Liver (tissue), 9 donors: ENCODE measurements around the gene JMY. TPM values are rescaled to one million over a fixed set of nuclear protein-coding genes. Genes with fewer than 3 reads are reported as not detected.
"Not testable (repeated sequence)": the region's sequence is repeated elsewhere in the genome, so short reads cannot be mapped to it uniquely, and the experiment has no call there.

Experiments
- DNase-seq: peaks from one replicate; pipeline ENCODE4 v3.0.0-alpha.2; 2017; ENCODE audit warnings: low spot score
- H3K27ac ChIP-seq, 2 donors: one replicate each; pipeline ENCODE4 v1.7.0; 2013; ENCODE audit warnings: inconsistent platforms in 2 of 2, low read length in 2 of 2, control low read depth in 1 of 2, low read depth in 1 of 2, mild to moderate bottlenecking in 1 of 2
- H3K27me3 ChIP-seq, 4 donors: one replicate each; pipeline versions ENCODE4 v1.6.1 to v1.7.0; 2013; ENCODE audit warnings: low read length in 3 of 4, inconsistent platforms in 1 of 4, mild to moderate bottlenecking in 1 of 4, moderate library complexity in 1 of 4; ENCODE audit not compliant: control insufficient read depth in 4 of 4, insufficient read depth in 4 of 4
- H3K36me3 ChIP-seq, 4 donors: one replicate each; pipeline versions ENCODE4 v1.6.1 to v1.7.0; 2013; ENCODE audit warnings: low read length in 3 of 4, mild to moderate bottlenecking in 3 of 4, low read depth in 1 of 4, moderate library complexity in 1 of 4; ENCODE audit not compliant: control insufficient read depth in 4 of 4, insufficient read depth in 3 of 4
- H3K4me1 ChIP-seq, 4 donors: one replicate each; pipeline versions ENCODE4 v1.6.1 to v1.7.0; 2013; ENCODE audit warnings: low read length in 3 of 4, mild to moderate bottlenecking in 3 of 4, moderate library complexity in 1 of 4; ENCODE audit not compliant: control insufficient read depth in 4 of 4, insufficient read depth in 4 of 4
- H3K4me3 ChIP-seq, 3 donors: one replicate each; pipeline versions ENCODE4 v1.6.1 to v1.7.0; 2013; ENCODE audit warnings: low read length in 3 of 3, control low read depth in 1 of 3, low read depth in 1 of 3, mild to moderate bottlenecking in 1 of 3
- H3K9ac ChIP-seq, 2 donors: one replicate each; pipeline ENCODE4 v1.7.0; 2013; ENCODE audit warnings: low read length in 2 of 2, mild to moderate bottlenecking in 2 of 2, moderate library complexity in 2 of 2, control low read depth in 1 of 2, low read depth in 1 of 2
- H3K9me3 ChIP-seq, 4 donors: one replicate each; pipeline versions ENCODE4 v1.6.1 to v1.7.0; 2013; ENCODE audit warnings: low read length in 3 of 4; ENCODE audit not compliant: control insufficient read depth in 4 of 4
- EGR1 ChIP-seq, 2 donors: IDR thresholded peaks; 2 replicates each; pipeline ENCODE4 v1.6.1; 2016 to 2018; ENCODE audit warnings: antibody characterized with exemption in 2 of 2, low read depth in 2 of 2
- HNF4A ChIP-seq, 2 donors: conservative IDR thresholded peaks; 2 replicates each; pipeline ENCODE4 v1.6.1; 2016; ENCODE audit warnings: antibody characterized with exemption in 2 of 2, mild to moderate bottlenecking in 2 of 2
- HNF4G ChIP-seq: IDR thresholded peaks from 2 replicates; pipeline ENCODE4 v1.6.1; 2016; ENCODE audit warnings: antibody characterized with exemption
- NR2F2 ChIP-seq: IDR thresholded peaks from 2 replicates; pipeline ENCODE4 v1.6.1; 2016; ENCODE audit warnings: antibody characterized with exemption
- RAD21 ChIP-seq, 2 donors: IDR thresholded peaks; 2 replicates each; pipeline ENCODE4 v1.6.1; 2016; ENCODE audit warnings: antibody characterized with exemption in 2 of 2, mild to moderate bottlenecking in 2 of 2
- RXRA ChIP-seq, 2 donors: IDR thresholded peaks; 2 replicates each; pipeline ENCODE4 v1.6.1; 2017 to 2018; ENCODE audit warnings: antibody characterized with exemption in 2 of 2, mild to moderate bottlenecking in 1 of 2
- WGBS: extraction: QIAGEN DNeasy Blood & Tissue Kit; methylation state at CpG from one replicate; pipeline ENCODE4 v1.1.7; 2013; 5-methylcytosine and 5-hydroxymethylcytosine counted together
- polyA plus RNA-seq, 2 donors: library from polyadenylated mRNA; stranded (reverse) in 1 of 2; unstranded in 1 of 2; fragments of 200-250 nt in 1 of 2; fragments of >200 nt in 1 of 2; fragmentation: Nextera tagmentation in 1 of 2; extraction: Ambion mirVana in 1 of 2; gene quantifications; one replicate each; pipeline versions ENCODE4 v1.2.1 to v1.2.3, GENCODE V29; 2013 to 2015
- total RNA-seq, 2 donors: library from RNA; depleted of rRNA; stranded (reverse); fragments of >200 nt; gene quantifications; one replicate each; pipeline ENCODE4 v1.2.3, GENCODE V29; 2014
- TF ChIP-seq, protein P1 (sequence below): IDR thresholded peaks from 2 replicates; pipeline ENCODE4 v1.6.1; 2016; ENCODE audit warnings: antibody characterized with exemption, mild to moderate bottlenecking
- TF ChIP-seq, protein P2 (sequence below): IDR thresholded peaks from 2 replicates; pipeline ENCODE4 v1.6.1; 2016; ENCODE audit warnings: antibody characterized with exemption
- TF ChIP-seq, protein P3 (sequence below): IDR thresholded peaks from 2 replicates; pipeline ENCODE4 v1.6.1; 2016; ENCODE audit warnings: antibody characterized with exemption
- TF ChIP-seq, protein P4 (sequence below): fragments of 150-350 bp; IDR thresholded peaks from 2 replicates; pipeline ENCODE4 v1.5.1; 2017; ENCODE audit warnings: improper control_type of control experiment, low read depth, low read length; ENCODE audit not compliant: missing input control
- TF ChIP-seq, protein P5 (sequence below): IDR thresholded peaks from 2 replicates; pipeline ENCODE4 v1.6.1; 2016; ENCODE audit warnings: antibody characterized with exemption
- donor health status: healthy.
- donor health status: healthy.
- donor health status: healthy.
- donor health status: healthy.
- donor health status: healthy.

JMY gene
- total and polyA plus RNA-seq, 4 donors = 2.4 to 9.7 (median 6.2) TPM

DNA sequence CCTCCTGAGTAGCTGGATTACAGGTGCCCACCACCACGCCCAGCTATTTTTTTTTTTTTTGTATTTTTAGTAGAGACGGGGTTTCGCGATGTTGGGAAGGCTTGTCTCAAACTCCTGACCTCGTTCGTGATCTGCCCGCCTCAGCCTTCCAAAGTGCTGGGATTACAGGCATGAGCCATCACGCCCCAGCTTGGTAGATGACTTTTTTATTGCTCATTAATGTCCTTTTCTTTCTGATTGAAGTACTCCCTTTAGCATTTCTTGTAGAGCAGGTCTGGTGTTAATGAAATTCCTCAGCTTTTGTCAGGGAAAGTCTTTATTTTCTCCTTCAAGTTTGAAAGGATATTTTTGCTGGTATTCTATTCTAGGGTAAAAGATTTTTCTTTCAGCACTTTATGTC lies 18.1 kb downstream of the JMY start:
- not testable (repeated sequence) for H3K27me3 ChIP-seq, H3K36me3 ChIP-seq, H3K4me1 ChIP-seq, H3K9me3 ChIP-seq, H3K27ac ChIP-seq, DNase-seq, H3K9ac ChIP-seq, H3K4me3 ChIP-seq
- 97% methylated on average over 8 of the region's 8 CpGs for WGBS

DNA sequence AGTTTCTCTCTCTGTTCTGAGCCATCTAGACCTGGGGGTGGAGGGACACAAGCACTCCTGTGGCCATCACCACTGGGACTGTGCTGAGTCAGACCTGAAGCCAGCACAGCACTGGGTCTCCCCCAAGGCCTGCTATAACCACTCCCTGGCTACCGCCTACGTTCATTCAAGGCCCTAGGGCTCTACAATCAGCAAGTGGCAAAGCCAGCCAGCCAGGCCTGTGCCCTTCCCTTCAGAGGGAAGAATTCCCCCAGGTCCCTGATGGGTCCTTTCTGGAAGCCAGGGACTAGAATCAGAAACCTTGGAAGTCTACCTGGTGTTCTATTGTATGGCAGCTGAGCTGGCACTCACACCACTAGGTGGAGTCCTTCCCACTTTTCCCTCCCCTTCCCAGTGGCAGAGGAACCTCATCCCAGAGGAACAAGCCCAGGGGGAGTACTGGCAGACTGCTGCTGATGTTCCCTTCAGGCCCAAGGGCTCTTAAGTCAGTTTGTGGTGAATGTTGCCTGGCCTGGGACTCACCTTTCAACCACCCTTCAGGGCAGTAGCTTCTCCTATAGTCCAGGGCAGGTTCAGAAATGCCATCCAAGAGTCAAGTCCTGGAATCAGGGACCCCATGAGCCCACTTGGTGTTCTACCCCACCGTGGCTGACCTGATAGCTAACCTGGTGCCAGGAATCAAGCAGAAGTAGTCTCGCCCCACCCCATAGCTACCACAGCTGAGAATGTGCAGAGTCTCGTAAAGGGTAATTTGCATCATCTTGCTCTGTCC lies 20.0 kb downstream of the JMY start:
- WGBS = 93% methylated on average over 5 of the region's 5 CpGs
- H3K9me3 ChIP-seq = no peaks in the 10 kb centered on the region
- H3K27me3 ChIP-seq = no peaks in the 10 kb centered on the region
- H3K4me1 ChIP-seq = peaks cover 0 to 2% (median 0%) of the 10 kb centered on the region in 4 donors
- DNase-seq = no peak
- no peak overlapping the region for H3K27ac ChIP-seq
- H3K36me3 ChIP-seq = no peaks in the 10 kb centered on the region
- H3K9ac ChIP-seq = no peak overlapping the region
- TF ChIP-seq NR2F2 (no peak), HNF4A (conservative IDR thresholded peaks at IDR 0.05) (no peak), EGR1 (IDR thresholded peaks at IDR 0.05; ENCODE audit: low read depth in 2 of 2) (no peak), HNF4G (no peak), RAD21 (IDR thresholded peaks at IDR 0.05) (peak in 1 of 2 donors; percentile 70), RXRA (IDR thresholded peaks at IDR 0.05) (no peak)
- TF ChIP-seq, protein P1, sequence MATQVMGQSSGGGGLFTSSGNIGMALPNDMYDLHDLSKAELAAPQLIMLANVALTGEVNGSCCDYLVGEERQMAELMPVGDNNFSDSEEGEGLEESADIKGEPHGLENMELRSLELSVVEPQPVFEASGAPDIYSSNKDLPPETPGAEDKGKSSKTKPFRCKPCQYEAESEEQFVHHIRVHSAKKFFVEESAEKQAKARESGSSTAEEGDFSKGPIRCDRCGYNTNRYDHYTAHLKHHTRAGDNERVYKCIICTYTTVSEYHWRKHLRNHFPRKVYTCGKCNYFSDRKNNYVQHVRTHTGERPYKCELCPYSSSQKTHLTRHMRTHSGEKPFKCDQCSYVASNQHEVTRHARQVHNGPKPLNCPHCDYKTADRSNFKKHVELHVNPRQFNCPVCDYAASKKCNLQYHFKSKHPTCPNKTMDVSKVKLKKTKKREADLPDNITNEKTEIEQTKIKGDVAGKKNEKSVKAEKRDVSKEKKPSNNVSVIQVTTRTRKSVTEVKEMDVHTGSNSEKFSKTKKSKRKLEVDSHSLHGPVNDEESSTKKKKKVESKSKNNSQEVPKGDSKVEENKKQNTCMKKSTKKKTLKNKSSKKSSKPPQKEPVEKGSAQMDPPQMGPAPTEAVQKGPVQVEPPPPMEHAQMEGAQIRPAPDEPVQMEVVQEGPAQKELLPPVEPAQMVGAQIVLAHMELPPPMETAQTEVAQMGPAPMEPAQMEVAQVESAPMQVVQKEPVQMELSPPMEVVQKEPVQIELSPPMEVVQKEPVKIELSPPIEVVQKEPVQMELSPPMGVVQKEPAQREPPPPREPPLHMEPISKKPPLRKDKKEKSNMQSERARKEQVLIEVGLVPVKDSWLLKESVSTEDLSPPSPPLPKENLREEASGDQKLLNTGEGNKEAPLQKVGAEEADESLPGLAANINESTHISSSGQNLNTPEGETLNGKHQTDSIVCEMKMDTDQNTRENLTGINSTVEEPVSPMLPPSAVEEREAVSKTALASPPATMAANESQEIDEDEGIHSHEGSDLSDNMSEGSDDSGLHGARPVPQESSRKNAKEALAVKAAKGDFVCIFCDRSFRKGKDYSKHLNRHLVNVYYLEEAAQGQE = no peak
- TF ChIP-seq, protein P2, sequence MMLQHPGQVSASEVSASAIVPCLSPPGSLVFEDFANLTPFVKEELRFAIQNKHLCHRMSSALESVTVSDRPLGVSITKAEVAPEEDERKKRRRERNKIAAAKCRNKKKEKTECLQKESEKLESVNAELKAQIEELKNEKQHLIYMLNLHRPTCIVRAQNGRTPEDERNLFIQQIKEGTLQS = no peak
- TF ChIP-seq, protein P3, sequence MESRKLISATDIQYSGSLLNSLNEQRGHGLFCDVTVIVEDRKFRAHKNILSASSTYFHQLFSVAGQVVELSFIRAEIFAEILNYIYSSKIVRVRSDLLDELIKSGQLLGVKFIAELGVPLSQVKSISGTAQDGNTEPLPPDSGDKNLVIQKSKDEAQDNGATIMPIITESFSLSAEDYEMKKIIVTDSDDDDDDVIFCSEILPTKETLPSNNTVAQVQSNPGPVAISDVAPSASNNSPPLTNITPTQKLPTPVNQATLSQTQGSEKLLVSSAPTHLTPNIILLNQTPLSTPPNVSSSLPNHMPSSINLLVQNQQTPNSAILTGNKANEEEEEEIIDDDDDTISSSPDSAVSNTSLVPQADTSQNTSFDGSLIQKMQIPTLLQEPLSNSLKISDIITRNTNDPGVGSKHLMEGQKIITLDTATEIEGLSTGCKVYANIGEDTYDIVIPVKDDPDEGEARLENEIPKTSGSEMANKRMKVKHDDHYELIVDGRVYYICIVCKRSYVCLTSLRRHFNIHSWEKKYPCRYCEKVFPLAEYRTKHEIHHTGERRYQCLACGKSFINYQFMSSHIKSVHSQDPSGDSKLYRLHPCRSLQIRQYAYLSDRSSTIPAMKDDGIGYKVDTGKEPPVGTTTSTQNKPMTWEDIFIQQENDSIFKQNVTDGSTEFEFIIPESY = no peak
- TF ChIP-seq, protein P4, sequence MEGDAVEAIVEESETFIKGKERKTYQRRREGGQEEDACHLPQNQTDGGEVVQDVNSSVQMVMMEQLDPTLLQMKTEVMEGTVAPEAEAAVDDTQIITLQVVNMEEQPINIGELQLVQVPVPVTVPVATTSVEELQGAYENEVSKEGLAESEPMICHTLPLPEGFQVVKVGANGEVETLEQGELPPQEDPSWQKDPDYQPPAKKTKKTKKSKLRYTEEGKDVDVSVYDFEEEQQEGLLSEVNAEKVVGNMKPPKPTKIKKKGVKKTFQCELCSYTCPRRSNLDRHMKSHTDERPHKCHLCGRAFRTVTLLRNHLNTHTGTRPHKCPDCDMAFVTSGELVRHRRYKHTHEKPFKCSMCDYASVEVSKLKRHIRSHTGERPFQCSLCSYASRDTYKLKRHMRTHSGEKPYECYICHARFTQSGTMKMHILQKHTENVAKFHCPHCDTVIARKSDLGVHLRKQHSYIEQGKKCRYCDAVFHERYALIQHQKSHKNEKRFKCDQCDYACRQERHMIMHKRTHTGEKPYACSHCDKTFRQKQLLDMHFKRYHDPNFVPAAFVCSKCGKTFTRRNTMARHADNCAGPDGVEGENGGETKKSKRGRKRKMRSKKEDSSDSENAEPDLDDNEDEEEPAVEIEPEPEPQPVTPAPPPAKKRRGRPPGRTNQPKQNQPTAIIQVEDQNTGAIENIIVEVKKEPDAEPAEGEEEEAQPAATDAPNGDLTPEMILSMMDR = peak; percentile 37
- TF ChIP-seq, protein P5, sequence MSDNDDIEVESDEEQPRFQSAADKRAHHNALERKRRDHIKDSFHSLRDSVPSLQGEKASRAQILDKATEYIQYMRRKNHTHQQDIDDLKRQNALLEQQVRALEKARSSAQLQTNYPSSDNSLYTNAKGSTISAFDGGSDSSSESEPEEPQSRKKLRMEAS = no peak
- no peak overlapping the region for H3K4me3 ChIP-seq
